HK-2 (cell line): ENCODE measurements around the gene TKTL1.

Source experiments
- DNase-seq: peaks from one replicate; pipeline ENCODE4 v3.0.0-alpha.2; 2018; ENCODE audit not compliant: unreplicated experiment

TKTL1 gene

DNA sequence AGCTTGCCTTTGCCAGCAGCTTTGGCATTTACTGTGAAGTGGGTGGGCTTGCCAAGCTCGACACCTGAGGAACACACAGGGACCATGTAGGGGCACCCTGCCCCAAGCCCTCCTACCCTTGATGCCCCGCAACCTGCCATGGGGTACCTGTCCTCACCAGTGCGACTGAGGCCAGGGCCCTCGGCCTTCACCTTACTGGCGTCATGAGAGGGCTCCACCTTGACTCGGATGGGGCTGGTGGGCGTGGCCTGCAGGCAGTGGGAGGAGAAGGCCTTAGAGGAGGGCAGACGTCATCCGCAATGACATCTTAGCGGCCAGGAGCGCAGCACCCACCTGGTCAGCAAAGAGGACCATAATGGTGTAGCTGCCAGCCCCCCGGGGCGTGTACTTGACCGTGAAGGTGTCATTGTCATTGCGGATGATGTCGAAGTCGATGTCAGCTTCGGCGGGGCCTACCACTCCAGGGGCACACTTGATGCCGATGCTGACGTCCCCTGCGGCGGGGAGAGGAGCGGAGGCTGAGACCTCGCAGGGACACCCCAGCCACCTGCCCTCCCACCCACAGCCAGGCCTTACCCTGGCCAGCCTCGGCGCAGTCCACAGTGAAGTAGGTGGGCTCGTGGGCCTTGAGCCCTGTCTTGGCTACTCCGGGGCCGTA is 66.6 kb downstream of the TKTL1 start:
- no peak for DNase-seq

DNA sequence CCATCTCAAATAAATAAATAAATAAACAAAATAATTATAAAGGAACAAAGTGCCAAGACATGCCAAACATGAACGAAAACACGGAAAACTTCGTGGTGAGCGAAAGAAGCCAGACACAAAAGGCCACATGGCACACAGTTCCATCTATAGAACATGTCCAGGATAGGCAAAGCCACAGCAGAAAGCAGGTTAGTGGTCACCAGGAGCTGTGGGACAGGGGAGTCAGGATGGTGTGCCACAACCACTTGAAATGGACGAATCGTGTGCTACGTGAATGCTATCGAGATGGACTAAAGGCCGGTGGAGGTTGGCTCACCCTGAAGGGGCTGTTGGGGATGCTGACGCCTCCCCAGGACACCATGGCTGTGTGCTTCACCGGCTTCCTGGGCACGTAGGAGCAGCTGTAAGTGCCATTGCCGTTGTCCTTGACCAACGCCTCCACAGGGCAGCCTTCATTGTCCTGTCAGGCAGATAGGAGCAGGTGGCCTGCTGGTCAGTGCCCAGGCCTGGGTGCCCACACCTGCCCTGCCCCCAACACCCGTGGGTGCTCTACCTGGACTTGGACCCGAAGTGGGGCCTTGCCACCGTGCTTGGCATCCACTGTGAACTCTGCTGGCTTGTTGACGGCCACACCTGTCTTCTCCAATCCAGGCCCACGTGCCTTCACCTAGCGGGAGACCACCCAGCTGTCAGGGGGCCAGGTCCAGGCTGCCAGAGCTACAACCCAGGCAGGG is 68.3 kb downstream of the TKTL1 start:
- no peak for DNase-seq

DNA sequence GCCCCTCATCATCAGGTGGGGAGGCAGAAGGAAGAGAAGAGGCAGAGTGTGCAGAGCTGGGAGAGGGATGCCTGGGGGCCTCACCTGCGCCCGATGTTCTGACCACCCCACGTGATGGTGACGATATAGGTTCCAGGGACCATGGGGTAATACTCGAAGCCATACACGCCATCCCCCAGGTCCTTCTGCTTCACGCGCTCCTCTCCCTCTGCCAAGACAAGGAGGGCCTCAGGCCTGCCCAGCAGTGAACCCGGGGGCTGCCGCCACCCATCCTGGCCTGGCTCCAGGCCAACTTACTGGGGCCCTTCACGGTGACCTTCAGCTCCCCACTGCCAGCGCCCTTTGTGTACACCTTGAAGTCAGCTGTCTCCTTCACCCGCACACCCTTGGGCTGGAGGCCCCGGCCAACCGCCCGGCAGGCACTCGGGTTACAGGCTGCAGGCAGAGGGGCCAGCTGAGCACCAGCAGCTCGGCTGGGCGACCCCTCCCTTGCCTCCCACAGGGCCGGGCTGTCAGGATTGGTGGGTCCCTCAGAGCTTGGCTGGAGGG is 69.5 kb downstream of the TKTL1 start:
- DNase-seq: no peak

DNA sequence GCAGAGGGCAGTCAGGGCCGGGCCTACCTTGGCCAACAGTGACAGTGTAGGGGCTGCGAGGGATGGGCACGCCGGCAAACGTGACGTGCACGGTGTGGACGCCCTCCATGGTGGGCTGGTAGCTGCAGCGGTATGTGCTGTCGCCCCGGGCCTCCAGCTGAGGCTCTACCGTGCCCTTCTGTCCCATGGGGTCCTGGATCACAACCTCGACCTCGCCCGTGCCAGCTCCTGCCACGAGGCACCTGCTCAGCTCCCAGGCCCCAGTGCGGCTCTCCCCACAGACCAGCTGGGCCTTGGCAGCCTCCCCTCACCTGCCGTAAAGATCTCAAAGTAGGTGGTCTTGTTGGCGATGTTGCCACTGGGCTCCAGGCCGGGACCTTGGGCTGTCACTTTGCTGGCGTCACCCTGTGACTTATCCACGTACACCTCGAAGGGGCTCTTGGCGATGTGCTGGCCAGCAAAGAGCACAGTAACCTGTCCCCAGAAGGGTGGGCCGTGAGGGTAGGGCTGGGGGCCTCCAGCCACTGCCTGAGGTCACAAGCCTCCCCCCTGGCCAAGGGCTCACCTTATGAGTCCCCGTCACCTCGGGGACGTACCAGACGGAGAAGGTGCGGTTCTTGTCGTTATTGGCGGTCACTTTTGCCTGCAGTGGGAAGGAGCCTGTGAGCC is 70.5 kb downstream of the TKTL1 start:
- DNase-seq: no peak

DNA sequence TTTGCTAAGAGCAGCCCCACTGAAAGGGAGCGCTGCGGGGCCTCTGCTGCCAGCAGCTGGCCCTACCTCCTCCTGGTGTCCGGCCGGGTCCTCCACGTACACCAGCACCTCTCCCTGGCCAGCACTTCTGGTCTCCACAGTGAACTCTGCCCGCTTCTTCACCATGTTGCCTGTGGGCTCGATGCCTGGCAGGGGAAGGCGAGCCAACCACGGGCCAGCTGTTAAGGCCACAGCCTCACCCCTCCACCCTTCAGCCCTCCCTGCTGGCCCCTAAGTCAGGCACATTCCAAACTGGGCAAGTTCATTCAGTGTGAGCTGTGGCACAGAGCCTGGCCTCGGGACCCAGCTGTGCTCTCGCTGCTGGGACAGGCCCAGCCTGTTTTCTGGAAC is 71.1 kb downstream of the TKTL1 start:
- no peak for DNase-seq

DNA sequence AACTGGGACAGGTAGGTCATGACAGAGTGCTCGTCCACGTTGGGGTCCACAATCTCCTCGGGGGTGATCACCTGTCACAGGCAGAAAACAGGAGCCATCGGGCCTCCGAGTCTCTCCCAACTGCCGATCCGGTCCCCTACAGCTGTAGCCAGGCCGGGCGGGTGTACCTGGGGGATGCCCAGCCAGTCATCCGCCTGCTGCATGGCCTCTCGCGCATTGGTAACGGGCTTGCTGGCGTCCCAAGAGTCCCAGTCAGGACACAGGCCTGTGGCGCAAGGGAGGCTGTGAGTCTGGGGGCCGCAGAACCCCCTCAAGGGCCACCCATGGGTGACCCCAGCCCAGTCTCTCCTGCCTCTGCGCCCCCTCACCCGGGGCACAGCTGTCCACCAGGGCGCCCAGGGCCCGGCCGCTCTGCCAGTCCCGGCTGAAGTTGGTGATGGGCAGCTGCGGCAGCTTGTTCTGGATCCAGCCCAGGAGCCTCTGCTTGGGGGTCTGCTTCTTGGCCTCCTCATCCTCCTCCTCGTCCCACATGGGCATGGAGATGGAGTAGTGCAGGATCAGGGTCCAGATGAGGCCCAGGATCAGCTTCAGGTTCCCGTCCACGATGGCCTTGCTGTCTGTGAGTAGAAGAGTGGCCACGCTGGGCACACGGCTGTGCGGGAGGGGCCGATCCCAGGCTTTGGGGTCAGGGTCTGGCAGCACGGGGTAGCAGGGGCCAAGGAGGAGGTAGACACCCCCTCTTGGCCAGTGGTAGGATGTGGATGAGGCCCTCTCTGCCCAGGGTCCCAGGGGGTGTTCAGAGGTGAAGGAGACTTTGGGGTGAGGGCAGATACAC is 72.1 kb downstream of the TKTL1 start:
- DNase-seq: no peak

DNA sequence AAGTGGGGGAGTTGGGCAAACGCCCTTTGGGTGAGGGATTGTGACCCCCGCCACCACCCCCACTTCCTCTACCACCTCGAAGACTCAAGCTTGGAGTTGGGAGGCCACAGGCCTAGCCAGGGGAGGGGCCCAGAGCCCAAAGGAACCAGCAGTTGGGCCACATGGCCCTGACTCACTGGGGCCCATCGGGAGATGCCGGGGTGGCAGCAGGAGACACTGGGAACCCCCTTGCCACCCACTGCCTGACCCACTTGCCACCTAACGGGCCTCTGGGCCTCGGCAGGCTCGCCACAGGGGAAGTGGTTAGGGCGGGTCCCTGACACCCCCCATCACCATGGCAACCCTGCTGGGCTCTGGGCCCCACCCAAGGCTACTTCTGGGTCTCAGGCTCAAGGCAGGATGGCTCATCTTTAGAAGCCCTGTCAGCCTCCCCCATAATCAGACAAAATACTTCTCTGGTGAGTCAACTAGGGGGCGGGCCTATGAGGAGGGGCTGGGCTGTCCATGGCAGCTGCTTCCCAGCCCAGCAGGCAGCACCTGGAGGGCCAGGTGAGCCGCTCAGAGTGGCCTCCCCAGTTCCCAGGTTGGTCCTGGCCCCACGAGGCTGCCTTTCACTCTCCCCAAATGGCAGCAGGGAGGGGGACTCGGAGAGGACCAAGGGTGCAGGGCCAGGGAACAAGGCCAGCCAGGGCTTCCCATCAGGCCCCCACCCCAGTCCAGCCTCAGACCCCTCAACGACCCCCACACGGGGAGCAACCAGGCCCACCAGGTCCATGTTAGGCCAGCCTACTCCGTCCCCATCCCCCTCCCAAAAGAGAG is 73.2 kb downstream of the TKTL1 start:
- peak; percentile 88 for DNase-seq

DNA sequence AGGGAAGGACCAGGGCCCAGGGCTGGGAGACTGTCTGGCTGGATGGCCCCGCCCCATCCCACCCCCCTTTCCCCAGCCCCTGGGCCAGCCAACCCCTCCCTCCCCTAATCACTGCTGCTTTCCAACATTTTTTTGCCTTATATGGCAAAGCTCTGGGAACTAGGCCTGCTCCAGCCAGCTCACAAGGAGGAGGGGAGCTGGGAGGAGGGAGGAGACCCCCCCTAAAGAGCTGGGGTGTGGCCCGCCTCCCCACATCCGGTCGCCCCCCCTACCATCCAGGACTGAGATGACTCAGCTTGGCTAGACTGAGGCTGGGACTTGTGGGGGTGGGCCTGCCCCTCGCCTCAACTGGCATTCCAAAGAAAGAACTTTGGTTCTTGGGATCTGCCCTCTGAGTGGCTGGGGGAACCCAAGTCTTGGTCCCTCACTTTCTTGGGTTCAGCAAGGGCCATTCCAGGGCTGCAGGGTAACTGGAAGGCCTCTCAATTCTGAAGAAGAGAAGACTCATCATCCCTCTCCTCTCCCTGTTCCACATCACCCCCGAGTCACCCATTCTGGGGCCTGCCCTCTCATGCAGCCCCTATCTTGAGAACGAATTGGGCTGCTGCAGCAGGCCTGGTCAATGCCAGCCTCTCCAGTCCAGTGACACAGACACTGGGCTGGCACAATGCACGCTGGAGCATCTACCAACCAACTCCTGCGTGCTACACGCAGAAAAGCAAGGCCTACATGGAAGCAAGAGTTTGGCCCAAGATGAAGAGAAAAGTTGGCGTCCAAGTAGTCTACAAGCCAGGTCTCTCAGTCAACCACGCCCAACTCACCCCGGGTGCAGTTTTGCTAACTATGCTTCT is 74.1 kb downstream of the TKTL1 start:
- DNase-seq: peak; percentile 86

DNA sequence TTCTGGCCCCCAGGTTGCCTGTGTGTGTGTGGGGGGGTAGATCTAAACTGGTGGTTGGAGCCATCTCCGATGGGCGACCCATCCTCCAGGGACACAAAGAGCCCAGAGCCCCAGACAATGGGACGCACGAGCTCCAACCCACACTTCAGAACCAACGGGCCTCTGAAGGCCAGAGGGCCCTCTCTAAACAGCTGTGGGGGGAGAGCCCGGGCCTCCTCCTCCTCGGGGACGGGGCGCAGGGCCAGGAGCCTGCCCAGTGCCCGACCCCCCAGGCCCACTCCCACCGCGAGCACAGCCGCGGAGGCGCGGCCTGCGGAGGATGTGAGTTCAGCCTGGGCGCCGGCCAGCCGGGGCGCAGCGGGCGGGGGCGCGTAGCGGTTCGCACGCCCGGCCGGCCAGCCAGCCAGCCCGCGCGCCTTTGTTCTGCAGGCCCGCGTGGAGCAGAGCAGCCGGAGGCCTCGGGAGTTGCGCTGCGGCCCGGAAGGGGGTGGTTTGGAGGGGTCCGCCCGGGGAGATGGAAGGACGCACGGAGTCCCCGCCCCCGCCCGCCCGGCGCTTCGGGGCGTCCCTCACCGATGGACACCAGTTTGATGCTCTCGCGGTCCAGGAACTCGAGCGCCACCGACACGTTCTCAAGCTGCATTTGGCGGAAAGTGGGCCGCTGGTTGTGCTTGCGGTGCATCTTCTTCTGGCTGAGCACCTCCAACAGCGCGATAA is 74.9 kb downstream of the TKTL1 start:
- DNase-seq: no peak

DNA sequence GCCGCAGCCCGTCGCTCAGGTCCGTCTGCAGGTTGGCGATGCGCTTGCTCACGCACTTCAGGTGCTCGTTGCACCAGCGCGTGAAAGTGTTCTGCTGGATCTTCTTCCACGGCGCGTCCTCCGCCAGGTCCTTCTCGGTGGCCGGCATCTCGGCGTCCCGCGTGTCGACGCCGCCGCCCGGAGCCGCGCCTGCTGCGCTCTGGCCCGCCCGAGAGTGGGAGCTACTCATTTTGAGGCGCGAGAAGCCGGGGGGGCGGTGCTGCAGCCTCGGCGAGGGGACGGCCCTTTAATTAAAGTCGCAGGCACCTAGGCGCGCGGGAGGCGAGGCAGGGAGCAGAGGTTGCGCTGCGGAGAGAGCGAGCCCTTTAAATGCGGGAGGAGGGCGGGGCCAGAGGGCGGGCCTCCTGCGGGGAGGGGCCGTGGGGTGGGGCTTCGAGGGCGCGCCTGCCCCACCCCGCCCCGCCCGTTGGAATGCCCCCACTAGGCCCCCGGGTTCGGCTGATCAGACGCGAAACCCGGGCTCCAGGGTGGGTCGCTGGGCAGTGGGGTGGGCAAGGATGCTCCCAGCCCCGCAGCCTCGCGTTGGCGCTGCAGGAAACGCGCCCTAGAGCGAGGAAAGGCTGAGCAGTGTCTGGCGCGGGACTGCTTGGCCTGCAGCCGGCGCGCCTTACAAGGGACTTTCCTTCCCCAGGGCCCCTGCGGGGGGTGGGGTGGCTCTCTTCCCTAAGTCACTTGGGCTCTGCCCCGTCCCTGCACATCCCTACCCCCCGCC is 75.6 kb downstream of the TKTL1 start:
- peak; percentile 91 for DNase-seq

DNA sequence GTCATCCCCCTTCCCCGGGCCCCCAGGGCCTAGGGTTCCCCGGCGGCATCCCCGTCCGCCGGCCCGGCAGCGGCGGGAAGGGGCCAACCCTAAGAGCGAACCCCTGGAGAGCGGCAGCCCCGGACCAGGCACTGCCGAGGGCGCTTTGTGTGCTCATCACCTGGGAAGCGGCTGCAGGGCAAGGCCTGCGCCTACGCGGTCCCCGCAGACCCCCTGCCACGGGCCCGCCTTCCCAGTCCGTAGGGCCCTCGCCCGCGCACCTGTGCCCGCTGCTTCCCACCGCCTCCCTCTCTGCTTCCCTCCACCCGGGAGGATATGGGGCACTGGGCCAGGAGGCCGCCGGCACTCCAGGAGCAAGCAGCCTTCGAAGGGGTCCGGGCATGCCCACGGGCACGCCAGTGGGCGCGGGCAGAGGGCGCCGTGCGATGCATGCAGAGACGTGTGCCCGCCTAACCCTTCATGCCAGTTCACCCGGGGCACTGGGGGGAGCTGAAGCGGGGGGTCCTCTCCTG is 76.2 kb downstream of the TKTL1 start:
- peak; percentile 49 for DNase-seq

DNA sequence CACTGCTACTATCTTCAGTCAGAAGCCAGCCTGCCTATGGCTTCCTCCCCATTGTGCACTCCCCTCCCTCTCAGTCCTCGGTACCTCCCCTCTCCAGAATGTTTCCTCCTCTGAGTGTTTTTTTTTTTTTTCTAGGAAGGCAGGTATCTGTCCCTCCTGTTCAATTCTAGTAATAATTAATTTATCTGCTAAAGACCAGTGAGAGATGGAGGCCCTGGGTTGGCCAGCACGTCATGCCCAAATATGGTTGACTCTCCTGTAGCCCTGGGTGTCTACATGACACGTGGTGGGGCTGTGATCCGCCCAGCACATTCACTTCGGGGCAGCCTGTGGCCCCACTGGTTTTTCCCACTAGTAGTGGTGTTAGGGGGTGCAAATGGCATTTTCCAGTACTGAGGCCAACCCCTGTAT is 77.0 kb downstream of the TKTL1 start:
- peak; percentile 81 for DNase-seq

DNA sequence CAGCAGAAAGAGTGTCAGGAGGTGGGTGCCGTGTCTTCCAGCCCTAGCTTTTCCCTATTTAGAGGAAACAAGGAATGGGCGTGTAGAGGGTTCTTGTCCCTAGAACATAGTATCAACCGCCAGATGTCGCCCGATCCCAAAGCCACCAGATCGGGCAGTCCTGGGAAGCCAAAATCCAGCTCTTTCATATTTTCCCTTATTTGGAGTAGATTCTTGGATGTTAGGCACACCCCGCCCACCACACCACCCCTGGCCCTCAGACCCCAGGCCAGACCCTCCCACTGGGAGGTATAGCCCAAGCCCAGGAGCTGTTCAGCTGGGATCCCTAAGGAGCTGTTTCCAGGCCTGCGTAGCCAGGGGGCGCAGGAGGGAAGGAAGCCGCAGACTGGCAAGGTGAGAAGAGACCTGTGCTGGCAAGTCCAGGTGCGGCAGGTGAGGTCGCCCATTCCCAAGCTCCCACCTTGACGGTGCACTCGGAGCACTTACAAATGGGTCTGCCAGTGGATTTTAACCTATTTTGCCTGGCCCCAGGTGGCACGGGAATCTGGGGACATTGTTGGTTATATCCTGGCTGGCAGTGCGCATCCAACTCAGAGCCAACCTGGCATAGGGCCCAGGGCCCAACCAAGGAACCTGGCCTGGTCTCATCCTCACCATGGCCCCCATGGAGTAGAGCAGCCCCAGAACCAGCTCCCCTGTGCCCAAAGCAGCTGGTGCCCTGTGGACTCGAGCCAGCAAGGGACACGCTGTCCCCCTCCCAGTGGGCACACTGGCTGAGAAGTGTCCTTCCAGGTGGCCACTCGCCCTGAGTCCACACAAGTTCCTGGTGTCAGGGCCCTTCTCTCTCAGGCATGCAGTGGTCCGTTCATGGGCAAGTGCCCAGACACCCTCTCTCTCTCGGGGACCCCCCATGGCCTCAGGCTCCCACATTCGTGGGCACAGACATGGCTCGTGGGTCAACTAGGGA is 78.0 kb downstream of the TKTL1 start:
- peak; percentile 82 for DNase-seq

DNA sequence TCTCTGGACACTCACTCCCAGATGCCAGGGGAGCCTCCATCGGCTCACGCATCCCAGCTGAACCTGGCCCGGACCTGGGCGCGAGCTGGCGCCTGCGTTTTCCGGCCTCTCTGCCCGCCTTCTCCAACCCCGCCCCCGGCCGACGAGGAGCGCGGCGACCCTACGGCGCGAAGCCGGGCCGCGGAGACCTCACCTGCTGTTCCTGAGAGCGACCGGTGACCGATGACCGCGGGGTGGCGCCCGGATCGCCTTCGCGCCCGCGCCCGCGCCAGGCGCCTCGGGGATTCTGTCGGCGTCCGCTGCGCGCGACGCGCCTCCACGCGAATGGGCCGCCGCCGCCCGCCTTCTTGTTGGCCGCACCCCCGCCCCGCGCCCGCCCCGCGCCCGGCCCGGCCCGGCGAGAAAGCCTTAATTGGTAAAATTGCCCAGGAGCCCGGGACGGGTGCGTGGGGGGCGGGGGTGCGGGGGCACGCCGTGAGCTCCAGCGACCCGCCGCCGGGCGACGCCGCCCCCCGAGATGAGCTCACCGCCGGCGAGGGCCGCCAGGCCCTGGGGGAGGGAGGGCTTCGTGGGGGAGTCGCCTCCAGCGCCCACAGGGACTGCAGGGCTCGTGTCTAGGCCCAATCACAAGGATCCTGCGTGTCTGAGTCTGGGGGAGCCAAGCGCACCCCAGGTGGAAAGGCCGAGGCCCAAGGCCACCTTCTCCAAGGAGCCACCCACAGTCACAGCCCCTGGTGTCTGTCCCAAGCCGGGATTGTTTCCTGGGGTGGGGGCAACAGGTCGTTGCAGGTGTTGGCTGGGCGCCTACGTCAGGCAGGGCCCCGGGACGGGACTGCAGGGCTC is 78.9 kb downstream of the TKTL1 start, which contains the start of gene FLNA:
FLNA (minus strand) TSS at position 322 of the 843 bp plus-strand sequence. CDS start 3,389 bp downstream, outside the sequence.
- peak; percentile 75 for DNase-seq

DNA sequence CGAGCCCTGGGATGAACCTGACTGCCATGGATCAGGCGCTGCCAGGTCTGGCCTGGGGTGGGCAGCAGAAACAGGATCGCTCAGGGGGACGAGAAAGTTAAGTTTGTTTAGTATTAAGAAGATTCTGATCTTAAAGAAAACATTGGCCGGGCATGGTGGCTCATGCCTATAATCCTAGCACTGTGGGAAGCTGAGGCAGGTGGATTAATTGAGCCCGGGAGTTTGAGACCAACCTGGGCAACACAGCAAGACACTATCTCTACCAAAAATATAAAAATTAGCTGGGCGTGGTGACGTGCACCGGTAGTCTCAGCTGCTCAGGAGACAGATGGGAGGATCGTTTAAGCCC is 79.5 kb downstream of the TKTL1 start:
- no peak for DNase-seq

DNA sequence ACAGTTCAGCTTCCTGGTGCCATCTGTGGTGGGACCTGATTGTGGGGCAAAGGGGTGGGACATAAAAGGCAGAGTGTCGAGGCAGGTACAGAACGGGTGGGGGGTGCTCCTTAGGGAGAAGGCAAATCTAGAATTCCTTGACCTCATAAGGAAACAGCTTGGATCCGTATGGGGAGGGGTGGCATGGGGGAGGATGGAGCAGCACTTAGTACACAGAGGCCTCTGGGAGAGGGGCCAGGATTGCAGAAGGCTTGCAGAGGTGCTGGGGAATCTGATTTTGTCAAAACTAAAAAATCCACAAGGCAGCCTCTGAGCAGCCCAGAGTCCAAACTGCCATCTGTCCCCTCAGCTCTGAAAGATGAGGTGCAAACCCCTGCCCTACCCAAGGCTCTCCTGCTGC is 81.2 kb downstream of the TKTL1 start:
- DNase-seq: no peak
